Measurements from ENCODE around the gene MICALL1. TPM values are rescaled to one million over a fixed set of nuclear protein-coding genes. Genes with fewer than 3 reads are reported as not detected.

The MICALL1 gene
- total and polyA plus RNA-seq, 2 of the 13 experiments (the other 11 are each of a cell fraction or from before 2014, with no cell fraction given), result 7.6 to 10.6 TPM

DNA sequence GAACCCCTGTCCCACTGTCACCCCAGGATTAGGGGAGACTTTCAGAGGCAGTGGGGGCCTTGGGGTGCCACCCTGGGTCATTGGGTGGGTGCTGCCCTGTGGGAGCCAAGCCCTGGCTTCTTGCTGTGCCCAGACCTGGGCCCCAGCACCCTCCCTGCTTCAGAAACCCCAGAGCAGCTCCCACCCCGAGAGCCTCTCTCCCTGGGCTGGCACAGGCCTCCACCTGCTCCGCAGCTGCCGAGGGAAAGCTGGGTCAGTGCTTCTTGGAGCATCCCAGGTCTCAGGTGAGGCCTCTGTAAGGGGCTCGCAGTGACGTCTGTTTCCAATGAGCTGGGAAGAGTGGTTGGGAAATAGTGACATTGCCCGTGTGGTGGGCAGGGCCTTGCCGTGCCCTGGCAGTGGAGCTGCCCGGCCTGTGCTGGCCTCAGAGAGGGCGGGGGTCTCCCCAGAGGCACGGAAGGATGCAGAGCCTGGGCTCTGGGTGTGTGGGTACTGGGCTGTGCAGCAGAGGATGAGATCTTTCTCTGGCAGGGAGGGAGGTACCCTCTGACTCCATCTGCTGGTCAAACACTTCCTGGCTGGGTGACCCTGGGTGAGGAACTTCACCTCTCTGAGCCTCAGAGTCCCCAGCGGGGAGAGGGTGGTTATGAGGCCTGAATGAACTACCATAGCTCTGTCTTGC, 24.3 kb downstream of the MICALL1 start (continued):
- TF ChIP-seq, protein P1, sequence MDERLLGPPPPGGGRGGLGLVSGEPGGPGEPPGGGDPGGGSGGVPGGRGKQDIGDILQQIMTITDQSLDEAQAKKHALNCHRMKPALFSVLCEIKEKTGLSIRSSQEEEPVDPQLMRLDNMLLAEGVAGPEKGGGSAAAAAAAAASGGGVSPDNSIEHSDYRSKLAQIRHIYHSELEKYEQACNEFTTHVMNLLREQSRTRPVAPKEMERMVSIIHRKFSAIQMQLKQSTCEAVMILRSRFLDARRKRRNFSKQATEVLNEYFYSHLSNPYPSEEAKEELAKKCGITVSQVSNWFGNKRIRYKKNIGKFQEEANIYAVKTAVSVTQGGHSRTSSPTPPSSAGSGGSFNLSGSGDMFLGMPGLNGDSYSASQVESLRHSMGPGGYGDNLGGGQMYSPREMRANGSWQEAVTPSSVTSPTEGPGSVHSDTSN (CRISPR knock-in tag; IDR thresholded peaks at IDR 0.05), result no peak
- TF ChIP-seq ZNF446 (CRISPR knock-in tag; IDR thresholded peaks at IDR 0.05) (no peak), MTF2 (CRISPR knock-in tag; IDR thresholded peaks at IDR 0.05; ENCODE audit: borderline replicate concordance) (no peak), ZMYM2 (CRISPR knock-in tag; IDR thresholded peaks at IDR 0.05) (no peak), KLF13 (CRISPR knock-in tag; IDR thresholded peaks at IDR 0.05) (no peak), ATF7-NPFF (CRISPR knock-in tag; IDR thresholded peaks at IDR 0.05; ENCODE audit: low read depth) (no peak), ARID2 (CRISPR knock-in tag; IDR thresholded peaks at IDR 0.05; ENCODE audit: borderline replicate concordance) (no peak), TAF1 (CRISPR knock-in tag; IDR thresholded peaks at IDR 0.05) (0 out of 2 replicates have a peak, but pooled peaks have one; percentile 11), ZNF207 (IDR thresholded peaks at IDR 0.05; ENCODE audit: borderline replicate concordance) (no peak), ZNF703 (CRISPR knock-in tag; IDR thresholded peaks at IDR 0.05; ENCODE audit: borderline replicate concordance) (no peak), ZNF780A (CRISPR knock-in tag; IDR thresholded peaks at IDR 0.05) (no peak), CHD4 (IDR thresholded peaks at IDR 0.05; ENCODE audit: borderline replicate concordance, low read length) (no peak), KLF12 (CRISPR knock-in tag; IDR thresholded peaks at IDR 0.05; ENCODE audit: borderline replicate concordance) (no peak), KMT2A (CRISPR knock-in tag; IDR thresholded peaks at IDR 0.05) (no peak), ZNF749 (CRISPR knock-in tag; IDR thresholded peaks at IDR 0.05; ENCODE audit: borderline replicate concordance) (no peak), ZNF768 (CRISPR knock-in tag; IDR thresholded peaks at IDR 0.05) (peak; percentile 99), KLF11 (CRISPR knock-in tag; IDR thresholded peaks at IDR 0.05) (no peak), SMC3 (IDR thresholded peaks at IDR 0.05; ENCODE audit: low read length) (peak; percentile 16; the same call in 1 of the 2 replicates)
- TF ChIP-seq, protein P2, sequence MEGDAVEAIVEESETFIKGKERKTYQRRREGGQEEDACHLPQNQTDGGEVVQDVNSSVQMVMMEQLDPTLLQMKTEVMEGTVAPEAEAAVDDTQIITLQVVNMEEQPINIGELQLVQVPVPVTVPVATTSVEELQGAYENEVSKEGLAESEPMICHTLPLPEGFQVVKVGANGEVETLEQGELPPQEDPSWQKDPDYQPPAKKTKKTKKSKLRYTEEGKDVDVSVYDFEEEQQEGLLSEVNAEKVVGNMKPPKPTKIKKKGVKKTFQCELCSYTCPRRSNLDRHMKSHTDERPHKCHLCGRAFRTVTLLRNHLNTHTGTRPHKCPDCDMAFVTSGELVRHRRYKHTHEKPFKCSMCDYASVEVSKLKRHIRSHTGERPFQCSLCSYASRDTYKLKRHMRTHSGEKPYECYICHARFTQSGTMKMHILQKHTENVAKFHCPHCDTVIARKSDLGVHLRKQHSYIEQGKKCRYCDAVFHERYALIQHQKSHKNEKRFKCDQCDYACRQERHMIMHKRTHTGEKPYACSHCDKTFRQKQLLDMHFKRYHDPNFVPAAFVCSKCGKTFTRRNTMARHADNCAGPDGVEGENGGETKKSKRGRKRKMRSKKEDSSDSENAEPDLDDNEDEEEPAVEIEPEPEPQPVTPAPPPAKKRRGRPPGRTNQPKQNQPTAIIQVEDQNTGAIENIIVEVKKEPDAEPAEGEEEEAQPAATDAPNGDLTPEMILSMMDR (CRISPR knock-in tag; IDR thresholded peaks at IDR 0.05), result peak; percentile 61
- TF ChIP-seq, protein P3, sequence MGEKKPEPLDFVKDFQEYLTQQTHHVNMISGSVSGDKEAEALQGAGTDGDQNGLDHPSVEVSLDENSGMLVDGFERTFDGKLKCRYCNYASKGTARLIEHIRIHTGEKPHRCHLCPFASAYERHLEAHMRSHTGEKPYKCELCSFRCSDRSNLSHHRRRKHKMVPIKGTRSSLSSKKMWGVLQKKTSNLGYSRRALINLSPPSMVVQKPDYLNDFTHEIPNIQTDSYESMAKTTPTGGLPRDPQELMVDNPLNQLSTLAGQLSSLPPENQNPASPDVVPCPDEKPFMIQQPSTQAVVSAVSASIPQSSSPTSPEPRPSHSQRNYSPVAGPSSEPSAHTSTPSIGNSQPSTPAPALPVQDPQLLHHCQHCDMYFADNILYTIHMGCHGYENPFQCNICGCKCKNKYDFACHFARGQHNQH (CRISPR knock-in tag; IDR thresholded peaks at IDR 0.05), result no peak
- TF ChIP-seq, protein P4, sequence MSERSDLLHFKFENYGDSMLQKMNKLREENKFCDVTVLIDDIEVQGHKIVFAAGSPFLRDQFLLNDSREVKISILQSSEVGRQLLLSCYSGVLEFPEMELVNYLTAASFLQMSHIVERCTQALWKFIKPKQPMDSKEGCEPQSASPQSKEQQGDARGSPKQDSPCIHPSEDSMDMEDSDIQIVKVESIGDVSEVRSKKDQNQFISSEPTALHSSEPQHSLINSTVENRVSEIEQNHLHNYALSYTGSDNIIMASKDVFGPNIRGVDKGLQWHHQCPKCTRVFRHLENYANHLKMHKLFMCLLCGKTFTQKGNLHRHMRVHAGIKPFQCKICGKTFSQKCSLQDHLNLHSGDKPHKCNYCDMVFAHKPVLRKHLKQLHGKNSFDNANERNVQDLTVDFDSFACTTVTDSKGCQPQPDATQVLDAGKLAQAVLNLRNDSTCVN (CRISPR knock-in tag; IDR thresholded peaks at IDR 0.05; ENCODE audit: borderline replicate concordance), result no peak
- TF ChIP-seq, protein P5, sequence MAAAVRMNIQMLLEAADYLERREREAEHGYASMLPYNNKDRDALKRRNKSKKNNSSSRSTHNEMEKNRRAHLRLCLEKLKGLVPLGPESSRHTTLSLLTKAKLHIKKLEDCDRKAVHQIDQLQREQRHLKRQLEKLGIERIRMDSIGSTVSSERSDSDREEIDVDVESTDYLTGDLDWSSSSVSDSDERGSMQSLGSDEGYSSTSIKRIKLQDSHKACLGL (CRISPR knock-in tag; IDR thresholded peaks at IDR 0.05), result no peak
- TF ChIP-seq, protein P6, sequence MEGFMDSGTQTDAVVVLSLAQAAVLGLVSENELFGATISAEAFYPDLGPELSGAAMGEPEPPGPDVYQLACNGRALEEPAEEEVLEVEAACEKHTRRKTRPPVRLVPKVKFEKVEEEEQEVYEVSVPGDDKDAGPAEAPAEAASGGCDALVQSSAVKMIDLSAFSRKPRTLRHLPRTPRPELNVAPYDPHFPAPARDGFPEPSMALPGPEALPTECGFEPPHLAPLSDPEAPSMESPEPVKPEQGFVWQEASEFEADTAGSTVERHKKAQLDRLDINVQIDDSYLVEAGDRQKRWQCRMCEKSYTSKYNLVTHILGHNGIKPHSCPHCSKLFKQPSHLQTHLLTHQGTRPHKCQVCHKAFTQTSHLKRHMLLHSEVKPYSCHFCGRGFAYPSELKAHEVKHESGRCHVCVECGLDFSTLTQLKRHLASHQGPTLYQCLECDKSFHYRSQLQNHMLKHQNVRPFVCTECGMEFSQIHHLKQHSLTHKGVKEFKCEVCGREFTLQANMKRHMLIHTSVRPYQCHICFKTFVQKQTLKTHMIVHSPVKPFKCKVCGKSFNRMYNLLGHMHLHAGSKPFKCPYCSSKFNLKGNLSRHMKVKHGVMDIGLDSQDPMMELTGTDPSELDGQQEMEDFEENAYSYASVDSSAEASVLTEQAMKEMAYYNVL (CRISPR knock-in tag; IDR thresholded peaks at IDR 0.05; ENCODE audit: borderline replicate concordance), result no peak
